K562 (cell line): Measurements from ENCODE around the gene NOX1. TPM values are rescaled to one million over a fixed set of nuclear protein-coding genes. Genes with fewer than 3 reads are reported as not detected.

ENCODE experiments used
- ATAC-seq: fragments of 200-7000 bp; cut with Tn5 transposase; 3 replicates; pipeline ENCODE4 v1.9.1; 2020; ENCODE audit warnings: moderate library complexity
- Bru-seq: library from RNA; stranded (reverse); fragments of 400-500 nt; gene quantifications from one replicate; lab custom pipeline; 2021; lab: Mats Ljungman, UMichigan
- BruChase-seq, 2 experiments: library from RNA; stranded (reverse); fragments of 400-500 nt; gene quantifications; one replicate each; lab custom pipeline; 2021; lab: Mats Ljungman, UMichigan
- BruUV-seq: library from RNA; stranded (reverse); fragments of 400-500 nt; replicated peaks from 2 replicates; lab custom pipeline; 2021; lab: Mats Ljungman, UMichigan
- CTCF ChIA-PET: fragments of 300-600 bp; formaldehyde crosslinking; extraction: SDS; loops from one replicate; lab custom pipeline; 2021; ENCODE audit warnings: low intra/inter-chr PET ratio; lab: Yijun Ruan, JAX
- POLR2A ChIA-PET: fragments of 300-600, 350-650 bp; sonication (Branson Sonifier 250); formaldehyde crosslinking; extraction: SDS; loops from one replicate; lab custom pipeline; 2021; ENCODE audit warnings: antibody characterized with exemption, inconsistent platforms; lab: Yijun Ruan, JAX
- DNase-seq, 4 experiments: peaks; one replicate each; pipeline versions ENCODE4 v3.0.0 to v3.0.0-alpha.2; 2011 to 2018; ENCODE audit warnings: low spot score in 3 of 4, mixed read lengths in 3 of 4; ENCODE audit errors: extremely low read depth in 1 of 4
- FAIRE-seq: peaks from 2 replicates; lab custom pipeline; 2011; peaks lifted over from hg19 to GRCh38; lab: Jason Lieb, UNC
- H2AFZ ChIP-seq: 2 replicates; pipeline ENCODE4 v1.6.0; 2011; ENCODE audit warnings: low read depth, low read length, control low read depth, inconsistent platforms
- H3K27ac ChIP-seq: fragments of 200-600 bp; 3 replicates; pipeline ENCODE4 v1.8.0; 2011; ENCODE audit warnings: low read depth, mild to moderate bottlenecking, control low read depth, inconsistent platforms, low read length, moderate library complexity, mixed read lengths; ENCODE audit errors: extremely low read depth
- H3K27me3 ChIP-seq, 2 experiments: fragments of 300-600 bp in 1 of 2; 2 replicates in 1 of 2; 3 replicates in 1 of 2; pipeline versions ENCODE4 v1.6.0 to v1.8.0; 2011; ENCODE audit warnings: inconsistent platforms in 2 of 2, low read length in 2 of 2, mild to moderate bottlenecking in 1 of 2, mixed read lengths in 1 of 2, moderate library complexity in 1 of 2; ENCODE audit not compliant: control insufficient read depth in 2 of 2, insufficient read depth in 2 of 2
- H3K36me3 ChIP-seq: fragments of 300-600 bp; 3 replicates; pipeline ENCODE4 v1.8.0; 2011; ENCODE audit warnings: mild to moderate bottlenecking, low read length, inconsistent platforms; ENCODE audit not compliant: control insufficient read depth, insufficient read depth
- H3K4me1 ChIP-seq, 2 experiments: fragments of 200-600 bp in 1 of 2; replicated peaks in 1 of 2; 2 replicates in 1 of 2; 3 replicates in 1 of 2; pipeline versions ENCODE4 v1.5.1 to v1.8.0; 2011; ENCODE audit warnings: inconsistent platforms in 2 of 2, low read length in 2 of 2, mild to moderate bottlenecking in 1 of 2, mixed read lengths in 1 of 2, moderate library complexity in 1 of 2; ENCODE audit not compliant: control insufficient read depth in 2 of 2, insufficient read depth in 2 of 2
- H3K4me2 ChIP-seq: 2 replicates; pipeline ENCODE4 v1.6.1; 2011; ENCODE audit warnings: low read length, control low read depth, inconsistent platforms, mixed read lengths; ENCODE audit not compliant: insufficient read depth
- H3K4me3 ChIP-seq: fragments of 200-600 bp; sonication (generic), shearing (Covaris generic); 2 replicates; pipeline ENCODE4 v1.5.1; 2016; ENCODE audit warnings: control low read depth, inconsistent platforms
- H3K79me2 ChIP-seq: fragments of 200-600 bp; 3 replicates; pipeline ENCODE4 v1.8.0; 2011; ENCODE audit warnings: low read length, inconsistent platforms; ENCODE audit not compliant: control insufficient read depth, insufficient read depth
- H3K9ac ChIP-seq, 2 experiments: 2 replicates each; pipeline versions ENCODE4 v1.6.0 to v1.6.1; 2011; ENCODE audit warnings: low read depth in 2 of 2, low read length in 2 of 2, control low read depth in 1 of 2, inconsistent platforms in 1 of 2, mild to moderate bottlenecking in 1 of 2, mixed read lengths in 1 of 2; ENCODE audit not compliant: insufficient read depth in 1 of 2
- H3K9me1 ChIP-seq: one replicate; pipeline ENCODE4 v1.6.0; 2011; ENCODE audit warnings: inconsistent platforms, mild to moderate bottlenecking, low read length, moderate library complexity; ENCODE audit not compliant: control insufficient read depth, insufficient read depth
- H3K9me3 ChIP-seq: replicated peaks from 2 replicates; pipeline ENCODE4 v1.5.1; 2011; ENCODE audit warnings: low read depth, low read length, inconsistent platforms; ENCODE audit not compliant: control insufficient read depth, insufficient read depth
- H4K20me1 ChIP-seq: replicated peaks from 2 replicates; pipeline ENCODE4 v1.6.1; 2011; ENCODE audit warnings: low read length, inconsistent platforms, mixed read lengths; ENCODE audit not compliant: control insufficient read depth, insufficient read depth
- CCNT2 ChIP-seq: IDR thresholded peaks from 2 replicates; pipeline ENCODE4 v1.6.1; 2011; ENCODE audit warnings: borderline replicate concordance, low read depth, mild to moderate bottlenecking, moderate library complexity, mixed read lengths, low read length; ENCODE audit not compliant: insufficient read length; ENCODE audit errors: extremely low read depth
- GABPB1 ChIP-seq: sonication (generic); formaldehyde crosslinking; IDR thresholded peaks from 2 replicates; pipeline ENCODE4 v1.8.0; 2022; ENCODE audit warnings: mild to moderate bottlenecking, missing genetic modification reagents
- PTBP1 ChIP-seq: fragments of 200-400 bp; formaldehyde crosslinking; IDR thresholded peaks from 2 replicates; pipeline ENCODE4 v1.6.1; 2017; ENCODE audit warnings: low read depth, low read length
- RBFOX2 ChIP-seq: fragments of 200-400 bp; formaldehyde crosslinking; IDR thresholded peaks from 2 replicates; pipeline ENCODE4 v1.6.1; 2017; ENCODE audit warnings: low read depth, mild to moderate bottlenecking, low read length, moderate library complexity
- RNF219 ChIP-seq: fragments of 250-450 bp; sonication (Bioruptor Pico); IDR thresholded peaks from 2 replicates; pipeline ENCODE4 v1.5.0; 2022; ENCODE audit warnings: mild to moderate bottlenecking
- STAG1 ChIP-seq: sonication (generic); formaldehyde crosslinking; IDR thresholded peaks from 2 replicates; pipeline ENCODE4 v1.5.0; 2020; ENCODE audit warnings: missing genetic modification reagents, borderline replicate concordance
- VEZF1 ChIP-seq: fragments of 200-800 bp; sonication (Bioruptor generic); IDR thresholded peaks from 2 replicates; pipeline ENCODE4 v1.6.1; 2017; ENCODE audit warnings: missing genetic modification characterization, missing compliant biosample characterization
- ZFPM2 ChIP-seq: fragments of 250-450 bp; sonication (Bioruptor Pico); IDR thresholded peaks from 2 replicates; pipeline ENCODE4 v1.5.1; 2022; ENCODE audit warnings: mild to moderate bottlenecking
- ZMIZ1 ChIP-seq, 2 experiments: fragments of 150-350 bp in 1 of 2; IDR thresholded peaks; 2 replicates each; pipeline ENCODE4 v1.6.1; 2012 to 2016; ENCODE audit warnings: low read depth in 2 of 2, low read length in 2 of 2, mild to moderate bottlenecking in 1 of 2, moderate library complexity in 1 of 2
- ZNF583 ChIP-seq: fragments of 250-450 bp; sonication (Bioruptor Pico); IDR thresholded peaks from 2 replicates; pipeline ENCODE4 v1.4.0; 2020
- ZNF695 ChIP-seq: fragments of 450-650 bp; formaldehyde crosslinking; IDR thresholded peaks from 2 replicates; pipeline ENCODE4 v1.4.0; 2020; ENCODE audit warnings: mild to moderate bottlenecking, moderate library complexity
- ZNF778 ChIP-seq: fragments of 450-650 bp; formaldehyde crosslinking; IDR thresholded peaks from 2 replicates; pipeline ENCODE4 v1.4.0; 2020; ENCODE audit warnings: mild to moderate bottlenecking, moderate library complexity
- WGBS: fragments of 100-300 bp; shearing (Covaris generic); methylation state at CpG from one replicate; pipeline ENCODE4 v1.1.6; 2016; ENCODE audit warnings: low coverage, mixed read lengths; ENCODE audit not compliant: insufficient coverage; ENCODE audit errors: missing lambda C conversion rate; 5-methylcytosine and 5-hydroxymethylcytosine counted together
- in situ Hi-C: fragments of 300-500 bp; cut with MboI; formaldehyde crosslinking; loops from 4 replicates; pipeline ENCODE4 v1.15.0; 2018; ENCODE audit warnings: inconsistent platforms, mixed read lengths
- intact Hi-C: fragments of 100-400 bp; cut with micrococcal nuclease; formaldehyde crosslinking; loops from 2 replicates; pipeline ENCODE4 v1.14.2; 2022
- long read RNA-seq, 3 experiments: library from polyadenylated mRNA in 2 of 3; library from RNA in 1 of 3; unstranded in 2 of 3; stranded (forward) in 1 of 3; transcript quantifications; one replicate each; pipeline ENCODE4 v2.0.0, GENCODE V29; 2019 to 2022
- polyA minus RNA-seq, 3 experiments: library from RNA; depleted of rRNA, polyadenylated mRNA; stranded (reverse); fragments of >200 nt; gene quantifications; 2 replicates each; pipeline ENCODE4 v1.2.3, GENCODE V29; 2011
- polyA plus RNA-seq, 8 experiments: library from polyadenylated mRNA; depleted of rRNA in 4 of 8; stranded (reverse) in 5 of 8; unstranded in 3 of 8; fragments of >200 nt; fragmentation: Nextera tagmentation in 2 of 8; fragmentation: Illumina TruSeq in 1 of 8; extraction: Ambion mirVana in 2 of 8; extraction: Trizol in 1 of 8; gene quantifications; 2 replicates each; pipeline versions ENCODE4 v1.2.1 to v1.2.3, GENCODE V29; 2011 to 2014; ENCODE audit warnings: inconsistent platforms in 1 of 8, missing spikeins in 1 of 8
- total RNA-seq, 7 experiments: library from RNA; depleted of rRNA in 6 of 7; stranded (reverse); fragments of >200 nt in 6 of 7; fragmentation: Illumina TruSeq in 2 of 7; extraction: Trizol in 2 of 7; gene quantifications; 2 replicates each; pipeline versions ENCODE4 v1.2.1 to v1.2.3, GENCODE V29; 2011 to 2021; ENCODE audit warnings: low replicate concordance in 1 of 7

Gene NOX1
- not detected in 2 replicates for total RNA-seq (2011; cell fraction: chromatin; rRNA removed; ENCODE audit: low replicate concordance)
- not detected in 2 replicates for total RNA-seq (2011; cell fraction: nucleolus; rRNA removed)
- not detected in 2 replicates for total RNA-seq (2011; cell fraction: nucleoplasm; rRNA removed)
- total RNA-seq (2014; rRNA removed) (not detected in 2 replicates), total RNA-seq (2014; rRNA removed; fragmentation: Illumina TruSeq; extraction: Trizol) (not detected in 2 replicates), total RNA-seq (2015; rRNA removed; fragmentation: Illumina TruSeq; extraction: Trizol) (not detected in 2 replicates), total RNA-seq (2021) (not detected in 2 replicates), polyA plus RNA-seq (2011; rRNA removed) (not detected in 2 replicates), polyA plus RNA-seq (2014; fragmentation: Illumina TruSeq; extraction: Trizol) (not detected in 2 replicates), polyA plus RNA-seq (2014; fragmentation: Nextera tagmentation; extraction: Ambion mirVana) (under 1 TPM in 1 of 2 experiments, not detected in 1; 0.01 TPM), polyA plus RNA-seq (2014; rRNA removed) (not detected in 2 replicates), polyA minus RNA-seq (2011; rRNA and poly(A)+ RNA removed) (not detected in 2 replicates), Bru-seq, nascent RNA (percentile 6 among the genes with signal in this experiment), BruChase-seq, experiment 1, labeled RNA remaining after a 2-hour chase (not detected), BruChase-seq, experiment 2, labeled RNA remaining after a 6-hour chase (percentile 9 among the genes with signal in this experiment)
- polyA plus RNA-seq (2011; cell fraction: cytosol; rRNA removed) = not detected in 2 replicates
- not detected in 2 replicates for polyA plus RNA-seq (2011; cell fraction: nucleus; rRNA removed)
- not detected in 2 replicates for polyA plus RNA-seq (2012)
- not detected in 2 replicates for polyA minus RNA-seq (2011; cell fraction: cytosol; rRNA and poly(A)+ RNA removed)
- not detected in 2 replicates for polyA minus RNA-seq (2011; cell fraction: nucleus; rRNA and poly(A)+ RNA removed)
- long read RNA-seq, experiment 1 = 0 reads
- long read RNA-seq, experiment 2 = 0 reads
- long read RNA-seq, experiment 3 = 0 reads

- Histone ChIP-seq H3K4me1 (no peaks in the 10 kb centered on the region), H4K20me1 (no peaks in the 10 kb centered on the region), H3K9me1 (no peaks in the 10 kb centered on the region), H3K9ac (no peak within 1 kb of the TSS), H3K36me3 (no peaks in the 10 kb centered on the region), H3K27me3 (no peaks in the 10 kb centered on the region), H3K9me3 (no peaks in the 10 kb centered on the region), H3K79me2 (no peaks in the 10 kb centered on the region), H3K27ac (no peak within 1 kb of the TSS), H3K4me2 (no peak within 1 kb of the TSS), H2AFZ (no peak within 1 kb of the TSS), H3K4me3 (no peak within 1 kb of the TSS)
- POLR2A ChIA-PET = no interaction called here
- ATAC-seq (no peak), FAIRE-seq (no peak), DNase-seq (no peak)
- CTCF ChIA-PET = no interaction called here
- 0% methylated on average over 2 of the region's 2 CpGs for WGBS
- BruUV-seq = no TSS peak
- intact Hi-C loops (no loop called here), in situ Hi-C loops (no loop called here)
- TF ChIP-seq PTBP1 (no peak), ZMIZ1 (IDR thresholded peaks at IDR 0.05; ENCODE audit: low read depth in 2 of 2, low read length in 2 of 2) (no peak), ZNF778 (no peak), ZNF695 (no peak), ZNF583 (CRISPR knock-in tag) (no peak), VEZF1 (no peak), RBFOX2 (no peak), RNF219 (CRISPR knock-in tag) (no peak), CCNT2 (no peak), ZFPM2 (CRISPR knock-in tag) (no peak), STAG1 (no peak), GABPB1 (CRISPR knock-in tag) (no peak)
Observed at GRCh38 chrX:100874325-100874724, at the start of gene NOX1. Gene NOX1 (minus strand): TSS chrX:100874359. CDS start chrX:100874139, 220 bp downstream.
